ENCODE measurements around the gene RHBG. TPM values are rescaled to one million over a fixed set of nuclear protein-coding genes. Genes with fewer than 3 reads are reported as not detected.

Gene RHBG
- total and polyA plus RNA-seq, 2 experiments from 2014 or later: 1.2 to 1.6 TPM

- TF ChIP-seq REST (IDR thresholded peaks at IDR 0.05; ENCODE audit: unreplicated experiment): no peak
- no peak for TF ChIP-seq ETS1 (IDR thresholded peaks at IDR 0.05)
- no peak for TF ChIP-seq EZH2phosphoT487 (IDR thresholded peaks at IDR 0.05; ENCODE audit: unreplicated experiment)
Measured at GRCh38 chr1:156386134-156386901, 17.3 kb downstream of the RHBG start (continued).

GRCh38 chr1:156386949-156387869 is 18.2 kb downstream of the RHBG start:
- Histone ChIP-seq H3K9me2 (ENCODE audit: insufficient read depth) (no peaks in the 10 kb centered on the region), H3K36me3 (ENCODE audit: insufficient read depth) (no peaks in the 10 kb centered on the region), H3F3A (replicated peaks; ENCODE audit: low read depth) (peaks cover 27% of the 10 kb centered on the region), H2AFZ (peak overlapping the region; percentile 87), H3K27ac (ENCODE audit: low read depth) (no peak overlapping the region), H3K4me2 (peak overlapping the region; percentile 84), H3K27me3 (ENCODE audit: insufficient read depth) (peaks cover 66% of the 10 kb centered on the region), H3K4me3 (peak overlapping the region; percentile 63), H3K4me1 (ENCODE audit: insufficient read depth) (peaks cover 38% of the 10 kb centered on the region), H3K79me2 (replicated peaks; ENCODE audit: insufficient read depth) (no peaks in the 10 kb centered on the region), H4K20me1 (replicated peaks; ENCODE audit: insufficient read depth) (no peaks in the 10 kb centered on the region)
- TF ChIP-seq JUNB (IDR thresholded peaks at IDR 0.05; ENCODE audit: unreplicated experiment) (no peak), CREB1 (CRISPR knock-in tag; IDR thresholded peaks at IDR 0.05; ENCODE audit: low read depth) (no peak), CTCF (conservative IDR thresholded peaks at IDR 0.05; ENCODE audit: low read depth in 2 of 2) (no peak), REST (IDR thresholded peaks at IDR 0.05; ENCODE audit: unreplicated experiment) (no peak), NANOG (IDR thresholded peaks at IDR 0.05; ENCODE audit: borderline replicate concordance) (no peak), STAT1 (IDR thresholded peaks at IDR 0.05; ENCODE audit: unreplicated experiment) (no peak)
- H3K9me3 Mint-ChIP-seq: no peaks in the 10 kb centered on the region
- H3K27ac Mint-ChIP-seq: no peak overlapping the region
- peaks cover 49% of the 10 kb centered on the region for H3K4me1 Mint-ChIP-seq
- ATAC-seq: no peak
- DNase-seq (ENCODE audit: low spot score): no peak
- peaks cover 72% of the 10 kb centered on the region for H3K27me3 Mint-ChIP-seq (ENCODE audit: insufficient read depth, low read depth, poor library complexity)
- peak overlapping the region; percentile 67 for H3K4me3 Mint-ChIP-seq
- H3K36me3 Mint-ChIP-seq (ENCODE audit: low read depth): no peaks in the 10 kb centered on the region

Measured in GM23338 (cell line).